DOHH2 (cell line): Measurements from ENCODE around the gene DNAJB7.

Experiments
- H3F3A ChIP-seq: fragments of 200-600 bp; sonication (generic), shearing (Covaris generic); 2 replicates; pipeline ENCODE4 v1.6.0; 2016; ENCODE audit warnings: antibody characterized with exemption, mild to moderate bottlenecking; ENCODE audit not compliant: control insufficient read depth, insufficient read depth
- H3K27ac ChIP-seq: fragments of 200-600 bp; sonication (generic); 2 replicates; pipeline ENCODE4 v1.5.1; 2014; ENCODE audit warnings: low read depth, mild to moderate bottlenecking, low read length, moderate library complexity
- H3K27me3 ChIP-seq: fragments of 200-600 bp; sonication (generic); 2 replicates; pipeline ENCODE4 v1.6.1; 2014; ENCODE audit warnings: mild to moderate bottlenecking, low read length, mixed read lengths; ENCODE audit not compliant: control insufficient read depth
- H3K36me3 ChIP-seq: fragments of 200-600 bp; sonication (generic); 2 replicates; pipeline ENCODE4 v1.6.1; 2014; ENCODE audit warnings: mild to moderate bottlenecking, low read length, moderate library complexity, mixed read lengths; ENCODE audit not compliant: control insufficient read depth
- H3K4me1 ChIP-seq: fragments of 200-600 bp; sonication (generic); 2 replicates; pipeline ENCODE4 v1.6.1; 2014; ENCODE audit warnings: mild to moderate bottlenecking, low read length, mixed read lengths; ENCODE audit not compliant: control insufficient read depth
- H3K4me2 ChIP-seq: fragments of 200-600 bp; sonication (generic); 2 replicates; pipeline ENCODE4 v1.6.0; 2014; ENCODE audit warnings: mild to moderate bottlenecking, low read length, moderate library complexity
- H3K4me3 ChIP-seq: fragments of 200-600 bp; sonication (generic); 2 replicates; pipeline ENCODE4 v1.5.1; 2014; ENCODE audit warnings: mild to moderate bottlenecking, low read length, mixed read lengths
- H3K79me2 ChIP-seq: fragments of 200-600 bp; sonication (generic); 2 replicates; pipeline ENCODE4 v1.6.1; 2014; ENCODE audit warnings: mild to moderate bottlenecking, low read length, mixed read lengths; ENCODE audit not compliant: control insufficient read depth
- H3K9me2 ChIP-seq: fragments of 200-600 bp; sonication (generic); replicated peaks from 2 replicates; pipeline ENCODE4 v1.6.1; 2014; ENCODE audit warnings: mild to moderate bottlenecking, low read length, mixed read lengths; ENCODE audit not compliant: control insufficient read depth
- H3K9me3 ChIP-seq: fragments of 200-600 bp; sonication (generic); 2 replicates; pipeline ENCODE4 v1.6.1; 2014; ENCODE audit warnings: antibody characterized with exemption, low read length, mixed read lengths; ENCODE audit not compliant: control insufficient read depth, insufficient read depth
- H4K20me1 ChIP-seq: fragments of 200-600 bp; sonication (generic); 2 replicates; pipeline ENCODE4 v1.6.0; 2014; ENCODE audit warnings: low read depth, mild to moderate bottlenecking, antibody characterized with exemption, low read length, moderate library complexity; ENCODE audit not compliant: control insufficient read depth, insufficient read depth
- CTCF ChIP-seq: fragments of 200-600 bp; sonication (generic); IDR thresholded peaks from one replicate; pipeline ENCODE4 v1.5.1; 2014; ENCODE audit warnings: antibody characterized with exemption, mild to moderate bottlenecking, low read depth, low read length; ENCODE audit not compliant: poor library complexity, severe bottlenecking
- EZH2phosphoT487 ChIP-seq: fragments of 200-600 bp; sonication (generic); IDR thresholded peaks from 2 replicates; pipeline ENCODE4 v1.6.1; 2017; ENCODE audit warnings: borderline replicate concordance, mild to moderate bottlenecking, antibody characterized with exemption, low read length, moderate library complexity, mixed read lengths

Gene DNAJB7

GRCh38 chr22:40862013-40862412 is at the start of gene DNAJB7:
Gene DNAJB7, minus strand, starts transcription at chr22:40862113. Its CDS starts 119 bp downstream, at chr22:40861994.
- Histone ChIP-seq H3K4me3 (no peak within 1 kb of the TSS), H3F3A (peaks cover 7% of the 10 kb centered on the region; the same call in 1 of the 2 replicates), H3K9me2 (no peaks in the 10 kb centered on the region), H3K4me2 (no peak within 1 kb of the TSS), H3K79me2 (peaks cover 80% of the 10 kb centered on the region), H3K36me3 (peaks cover 27% of the 10 kb centered on the region), H4K20me1 (no peaks in the 10 kb centered on the region), H3K27ac (no peak within 1 kb of the TSS), H3K27me3 (no peaks in the 10 kb centered on the region), H3K9me3 (no peaks in the 10 kb centered on the region), H3K4me1 (peaks cover 25% of the 10 kb centered on the region)
- no peak for TF ChIP-seq CTCF
- TF ChIP-seq EZH2phosphoT487 = no peak

GRCh38 chr22:40908895-40909294 is 47.0 kb upstream of the DNAJB7 start:
- H3K27ac ChIP-seq = no peak overlapping the region
- no peaks in the 10 kb centered on the region for H4K20me1 ChIP-seq
- no peak for TF ChIP-seq CTCF
- no peaks in the 10 kb centered on the region for H3K79me2 ChIP-seq
- H3K4me2 ChIP-seq = no peak overlapping the region
- peaks cover 4% of the 10 kb centered on the region; the same call in 1 of the 2 replicates for H3K36me3 ChIP-seq
- no peaks in the 10 kb centered on the region for H3K9me3 ChIP-seq
- H3F3A ChIP-seq = no peaks in the 10 kb centered on the region
- H3K27me3 ChIP-seq = no peaks in the 10 kb centered on the region
- H3K4me3 ChIP-seq = no peak overlapping the region
- H3K4me1 ChIP-seq = no peaks in the 10 kb centered on the region
- no peaks in the 10 kb centered on the region for H3K9me2 ChIP-seq

GRCh38 chr22:40904101-40904500 is 42.2 kb upstream of the DNAJB7 start:
- H3K9me3 ChIP-seq = no peaks in the 10 kb centered on the region
- H3K4me1 ChIP-seq = no peaks in the 10 kb centered on the region; the same call in 1 of the 2 replicates
- H3K4me2 ChIP-seq = no peak overlapping the region
- H3F3A ChIP-seq = no peaks in the 10 kb centered on the region
- no peak overlapping the region for H3K4me3 ChIP-seq
- no peaks in the 10 kb centered on the region for H3K36me3 ChIP-seq
- H4K20me1 ChIP-seq = no peaks in the 10 kb centered on the region
- H3K9me2 ChIP-seq = no peaks in the 10 kb centered on the region
- H3K27ac ChIP-seq = no peak overlapping the region
- H3K79me2 ChIP-seq = no peaks in the 10 kb centered on the region
- H3K27me3 ChIP-seq = no peaks in the 10 kb centered on the region
- TF ChIP-seq EZH2phosphoT487 (no peak), CTCF (no peak)
